GM19043 (cell line): ENCODE measurements around the gene TECPR1.

Experiments
- ATAC-seq: cut with Tn5 transposase; IDR thresholded peaks from one replicate; pipeline ENCODE4 v1.9.1; 2021; ENCODE audit warnings: low read depth; ENCODE audit not compliant: unreplicated experiment

The TECPR1 gene

DNA sequence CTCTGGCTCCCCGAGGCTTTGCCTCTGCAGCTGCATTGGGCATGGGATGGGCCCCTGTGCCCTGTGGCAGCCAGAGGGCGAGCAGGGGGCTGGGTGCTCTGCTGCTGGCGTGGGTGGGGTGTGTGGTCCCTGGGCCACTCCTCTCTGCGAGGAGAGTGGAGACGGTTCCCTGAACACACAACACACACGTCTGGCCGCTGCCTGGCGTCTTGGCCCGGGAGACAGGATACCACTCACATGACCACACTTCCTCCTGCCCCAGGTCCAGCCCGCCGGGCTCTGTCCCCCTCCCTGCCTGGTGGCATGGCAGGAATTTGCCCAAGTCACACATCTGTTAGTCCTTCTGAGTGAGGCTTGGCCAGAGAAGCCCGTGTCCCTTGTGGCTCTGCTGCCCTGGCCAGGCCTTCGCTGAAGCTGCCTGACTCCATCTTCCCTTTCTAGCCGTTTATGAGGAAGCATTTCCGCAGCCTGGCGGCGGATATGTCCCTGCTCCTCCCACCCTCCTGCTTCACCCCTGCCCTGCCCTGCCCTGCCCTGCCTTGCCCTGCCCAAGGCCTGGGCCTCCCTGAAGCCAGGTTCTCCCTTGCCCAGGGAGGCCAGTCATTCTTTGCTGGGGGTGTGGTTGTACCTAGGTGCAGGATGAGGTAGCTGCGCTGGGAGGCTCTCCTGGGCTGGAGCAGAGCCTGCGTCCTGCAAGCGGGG lies 32.5 kb upstream of the TECPR1 start:
- ATAC-seq = no peak

DNA sequence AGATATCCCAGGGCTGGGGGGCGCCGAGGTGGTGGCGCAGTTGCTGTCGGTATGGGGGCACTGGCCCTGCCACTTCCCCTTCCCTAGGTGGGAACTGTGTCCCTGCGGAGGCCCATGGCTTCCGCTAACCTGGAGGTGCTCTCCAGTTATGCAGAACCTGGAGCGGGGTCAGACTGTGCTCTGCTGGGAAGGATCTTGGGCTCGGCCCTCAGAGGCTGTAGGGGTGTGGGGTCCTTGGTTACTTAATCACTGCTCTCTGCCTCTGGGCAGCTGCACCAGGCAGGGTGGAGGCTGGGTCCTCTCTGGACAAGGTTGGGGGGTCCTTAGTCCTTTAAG lies 31.8 kb upstream of the TECPR1 start:
- ATAC-seq = no peak

DNA sequence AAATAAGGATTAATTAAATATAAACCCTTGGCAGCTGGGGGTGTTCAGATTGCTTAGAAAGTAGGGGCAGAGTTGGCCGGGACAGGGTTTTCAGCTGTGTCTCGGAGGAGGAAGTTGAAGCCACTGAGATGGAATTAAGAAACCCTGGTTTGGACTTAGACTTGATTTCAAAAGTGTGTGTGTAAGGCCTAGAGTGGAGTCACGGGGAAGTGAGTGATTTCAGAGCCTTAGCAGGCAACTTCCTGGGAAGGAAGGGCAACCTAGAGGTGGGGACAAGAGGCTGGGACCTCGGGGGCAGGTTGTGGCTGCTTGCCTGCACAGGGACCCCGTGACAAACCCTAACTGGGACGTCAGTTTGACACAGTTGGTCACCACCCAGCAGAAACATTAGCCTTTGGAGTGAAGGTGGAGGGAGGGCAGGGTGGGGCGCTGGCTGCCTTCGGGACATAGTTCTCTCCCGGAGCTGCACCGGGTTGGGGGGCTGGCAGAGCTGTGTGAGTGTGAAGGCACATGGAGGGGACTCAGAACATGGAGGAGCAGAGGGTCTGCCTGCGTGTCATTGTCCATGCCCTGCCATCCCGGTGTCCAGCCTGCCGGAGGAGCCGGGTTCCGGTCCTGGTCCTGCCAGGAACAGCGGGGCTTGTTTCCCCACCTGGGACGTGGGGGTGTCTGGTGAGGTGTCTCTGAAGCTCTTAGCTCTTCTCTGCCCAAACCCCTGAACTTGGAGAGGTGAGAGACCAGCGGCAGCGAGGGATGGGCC lies 31.3 kb upstream of the TECPR1 start:
- ATAC-seq = no peak

DNA sequence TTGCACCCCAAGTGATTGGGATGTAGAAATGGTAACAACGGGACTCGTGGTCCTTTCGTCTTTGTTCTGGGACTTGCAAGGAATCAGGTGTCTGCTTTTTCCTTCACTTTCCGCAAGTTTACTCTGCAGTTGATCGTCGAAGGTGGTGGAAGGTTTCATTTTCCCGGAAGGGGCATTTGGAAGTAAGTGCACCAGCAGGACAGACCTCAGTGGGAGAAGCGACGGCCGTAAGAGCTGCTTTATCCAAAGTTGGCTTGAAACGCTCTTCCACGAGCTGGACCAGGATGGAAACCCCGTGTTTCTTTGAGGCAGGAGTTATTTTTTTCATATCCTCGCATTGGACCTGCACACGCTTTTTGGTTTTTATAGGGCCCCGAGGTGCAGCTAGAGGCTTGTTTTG lies 30.7 kb upstream of the TECPR1 start:
- ATAC-seq = no peak

DNA sequence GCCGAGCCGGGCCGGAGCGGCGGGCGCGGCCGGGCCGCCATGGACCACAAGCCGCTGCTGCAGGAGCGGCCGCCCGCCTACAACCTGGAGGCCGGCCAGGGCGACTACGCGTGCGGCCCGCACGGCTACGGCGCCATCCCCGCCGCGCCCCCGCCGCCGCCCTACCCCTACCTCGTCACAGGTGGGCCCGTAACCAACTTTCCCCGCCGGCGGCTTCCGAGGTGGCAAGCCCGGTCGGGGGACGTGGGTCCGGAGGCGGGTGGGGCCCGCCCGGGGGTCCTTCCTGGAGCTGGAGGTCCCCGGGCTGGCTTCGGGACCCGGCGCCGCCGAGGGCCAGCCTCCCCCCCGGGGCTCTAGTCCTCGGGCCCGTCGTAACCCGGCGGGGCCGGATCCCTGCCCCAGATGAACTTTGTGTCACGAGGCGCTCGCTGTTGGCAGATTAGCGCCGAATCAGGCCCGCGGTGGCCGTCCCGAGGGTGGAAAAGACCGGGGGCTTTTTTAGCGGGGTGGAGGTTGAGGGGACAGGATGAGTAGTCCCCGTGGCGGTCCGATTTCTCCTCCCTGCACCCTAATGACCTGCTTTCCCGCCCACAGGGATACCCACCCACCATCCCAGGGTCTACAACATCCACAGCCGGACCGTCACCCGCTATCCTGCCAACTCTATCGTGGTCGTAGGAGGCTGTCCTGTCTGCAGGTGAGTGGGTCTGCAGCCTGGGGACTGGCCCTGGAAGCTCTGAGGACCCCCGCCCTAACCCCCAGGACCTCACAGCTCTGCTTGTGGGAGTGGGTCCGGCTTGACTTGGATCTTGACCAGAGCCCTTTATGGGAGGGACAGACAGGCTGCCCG lies 29.9 kb upstream of the TECPR1 start:
- peak; percentile 31 for ATAC-seq

DNA sequence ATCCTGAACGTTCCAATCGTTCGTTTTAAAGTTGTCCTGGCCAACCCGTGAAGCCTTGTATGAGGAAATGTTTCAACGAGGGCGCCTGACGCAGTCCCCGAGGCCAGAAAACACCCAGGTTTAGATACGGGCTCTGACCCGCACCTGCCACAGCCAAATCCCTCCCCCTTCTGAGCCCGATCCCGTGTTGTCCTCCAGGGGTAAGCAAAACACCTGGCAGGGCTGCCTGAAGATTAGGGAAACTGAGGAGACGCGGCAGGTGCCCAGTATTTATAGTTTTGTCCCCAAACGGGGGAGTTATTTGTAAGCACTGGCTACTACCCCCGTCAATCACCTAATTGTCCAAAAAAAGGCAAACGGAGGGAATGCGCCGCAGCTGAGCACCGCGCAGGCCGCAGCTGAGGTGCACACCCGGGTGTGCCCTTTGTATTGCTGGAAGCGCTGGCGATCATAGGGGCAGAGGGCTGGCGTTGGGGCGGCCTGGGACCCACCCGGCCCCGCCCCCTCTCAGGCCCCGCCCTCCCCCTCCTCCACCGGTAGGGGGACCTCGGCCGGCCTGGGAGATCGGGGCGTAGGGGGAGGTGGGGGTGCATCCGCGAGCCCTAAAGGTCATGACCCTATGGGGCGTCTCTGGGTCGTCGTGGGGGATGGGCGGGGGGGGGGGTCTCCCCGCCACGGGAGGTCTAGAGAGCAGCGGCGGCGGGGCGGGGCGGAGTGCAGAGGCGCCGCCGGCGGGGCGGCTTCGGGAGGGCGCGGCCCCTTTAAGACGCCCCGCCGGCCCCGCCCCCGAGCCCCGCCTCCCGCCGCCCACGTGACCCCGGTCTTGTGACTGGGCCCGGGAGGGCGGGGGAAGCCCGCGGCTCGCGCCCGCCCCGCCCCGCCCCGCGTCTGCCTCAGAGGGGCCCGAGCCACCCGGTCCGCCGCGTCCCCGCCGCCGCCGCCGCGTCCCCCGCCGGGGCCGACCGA lies 29.0 kb upstream of the TECPR1 start, which contains the start of gene BRI3:
BRI3 (plus strand) TSS at position 896 of the 966 bp plus-strand sequence. CDS start 110 bp downstream, outside the sequence.
- peak; percentile 72 for ATAC-seq

DNA sequence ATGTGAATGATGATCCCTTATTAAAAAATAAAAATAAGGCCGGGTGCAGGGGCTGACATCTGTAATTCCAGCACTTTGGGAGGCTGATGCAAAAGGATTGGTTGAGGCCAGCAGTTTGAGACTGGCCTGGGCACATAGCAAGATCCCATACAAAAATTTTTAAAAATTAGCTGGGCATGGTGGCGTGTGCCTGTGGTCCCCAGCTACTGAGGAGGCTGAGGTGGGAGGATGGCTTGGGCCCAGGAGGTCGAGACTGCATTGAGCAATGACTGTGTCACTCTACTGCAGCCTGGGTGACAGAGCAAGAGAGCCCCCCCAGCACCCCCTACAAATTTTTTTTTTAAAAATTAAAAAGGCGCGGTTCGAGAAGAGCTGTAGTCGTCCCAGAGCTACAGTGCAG lies 28.3 kb upstream of the TECPR1 start:
- ATAC-seq = no peak

DNA sequence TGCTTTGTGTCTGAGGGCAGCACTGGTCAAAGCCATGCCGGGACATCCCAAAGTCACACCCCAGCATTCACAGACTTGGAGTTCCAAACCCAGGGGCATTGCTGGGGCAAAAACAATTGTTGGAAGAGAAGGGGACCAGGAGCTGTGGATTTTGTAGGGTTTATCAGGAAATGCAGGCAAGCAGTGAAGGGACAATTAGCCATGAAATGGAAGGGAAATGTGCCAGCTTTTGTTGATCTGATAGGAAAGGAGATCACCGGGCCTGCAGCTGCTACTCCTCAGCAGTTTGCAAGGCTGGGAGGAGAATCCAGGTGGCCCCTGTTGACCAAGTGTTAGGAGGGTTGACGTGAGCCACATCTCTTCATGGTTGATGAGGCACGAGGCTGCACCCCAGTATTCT lies 26.9 kb upstream of the TECPR1 start:
- ATAC-seq = no peak

DNA sequence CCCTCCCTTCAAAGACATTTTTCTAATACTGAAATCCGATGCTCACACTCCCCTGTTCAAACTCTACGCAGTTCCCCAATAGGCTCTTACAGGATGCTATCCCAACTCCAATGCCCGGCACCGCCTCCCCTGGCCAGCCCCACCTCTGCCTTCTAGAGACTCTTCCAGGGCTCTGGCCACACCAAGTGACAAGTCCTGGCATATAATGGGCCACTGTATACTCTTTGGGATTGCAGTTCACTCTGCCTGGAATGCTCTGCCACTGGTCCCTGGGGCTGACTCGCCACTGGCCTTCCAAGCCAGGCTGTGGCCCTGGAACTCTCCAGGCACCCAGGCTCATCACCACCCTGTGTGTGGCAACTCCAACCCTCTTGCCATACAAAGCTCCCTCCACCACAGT lies 26.4 kb upstream of the TECPR1 start:
- no peak for ATAC-seq

DNA sequence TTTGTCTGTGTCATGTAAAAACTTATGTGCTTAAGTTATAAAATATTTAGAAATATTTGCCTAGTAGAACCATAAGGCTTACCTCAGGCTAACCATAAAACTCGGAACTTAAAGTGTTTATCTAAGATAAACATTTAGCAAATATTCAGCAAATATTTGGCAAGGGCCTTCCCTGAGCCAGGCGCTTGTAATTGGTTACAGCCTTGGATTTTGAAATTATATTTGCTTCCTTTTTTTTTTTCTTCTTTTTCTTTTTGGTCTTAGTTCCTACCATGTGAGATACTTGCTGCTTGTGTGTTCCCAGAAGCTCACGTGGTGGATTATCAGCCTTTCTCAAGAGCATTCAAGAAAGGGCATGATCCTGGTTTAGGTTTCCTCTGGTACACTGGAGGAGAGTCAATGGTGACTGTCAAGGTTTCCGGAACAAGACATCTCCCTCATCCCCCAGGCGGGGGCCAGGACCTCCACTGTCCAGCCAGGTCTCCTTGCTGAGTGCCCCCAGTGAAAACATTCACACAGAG lies 24.3 kb upstream of the TECPR1 start:
- no peak for ATAC-seq

DNA sequence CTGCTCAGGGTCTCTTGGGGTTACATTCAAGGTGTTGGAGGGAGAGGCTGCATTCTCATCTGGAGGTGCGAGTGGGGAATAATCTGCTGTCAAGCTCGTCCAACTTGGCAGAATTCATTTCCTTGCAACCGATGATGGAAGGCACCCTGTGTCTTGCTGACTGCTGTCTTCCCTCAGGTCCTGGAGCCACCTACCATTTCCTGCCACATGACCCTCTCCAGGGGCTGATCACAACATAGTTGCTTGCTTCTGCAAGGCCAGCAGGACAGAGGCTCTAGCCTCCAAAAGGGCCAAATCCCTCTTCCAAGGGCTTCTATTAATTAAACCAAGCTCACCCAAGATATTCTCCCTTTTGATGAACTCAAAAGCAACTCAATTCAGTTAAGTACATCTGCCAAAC lies 15.3 kb upstream of the TECPR1 start:
- ATAC-seq = no peak

DNA sequence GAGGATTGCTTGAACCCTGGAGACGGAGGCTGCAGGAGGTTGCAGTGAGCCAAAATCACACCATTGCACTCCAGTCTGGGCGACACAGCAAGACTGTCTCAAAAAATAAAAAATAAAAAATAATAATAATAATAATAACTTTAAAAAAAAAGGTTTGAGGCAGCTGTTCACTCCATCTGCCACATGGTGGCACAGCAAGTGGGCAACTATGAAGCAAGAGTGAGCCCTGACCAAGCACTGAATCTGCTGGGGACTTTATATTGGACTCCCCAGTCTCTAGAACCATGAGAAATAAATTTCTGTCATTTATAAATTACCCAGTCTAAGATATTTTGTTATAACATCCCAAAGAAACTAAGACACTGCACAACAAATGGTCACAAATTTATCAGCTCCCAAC lies 14.8 kb upstream of the TECPR1 start:
- ATAC-seq = no peak

DNA sequence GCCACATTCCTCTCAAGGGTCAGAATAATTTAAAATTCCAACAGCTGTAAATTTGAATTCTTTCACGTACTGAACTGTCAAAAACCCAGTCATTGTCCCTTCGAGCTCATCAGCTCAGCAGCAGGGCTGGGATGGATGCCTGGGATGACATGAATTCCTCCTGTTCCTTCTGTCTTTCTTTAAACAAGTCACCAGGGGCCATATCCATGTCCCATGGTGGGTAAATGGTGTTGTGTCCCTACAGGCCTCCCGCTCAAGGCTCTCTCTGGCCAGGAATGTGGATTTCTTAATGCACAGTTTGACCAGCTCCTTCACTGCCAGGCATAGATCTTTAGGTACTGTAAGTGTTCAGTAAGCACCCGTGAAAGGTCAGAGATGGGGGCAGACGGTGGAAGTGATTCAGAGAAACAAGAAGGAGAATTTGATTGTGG lies 13.8 kb upstream of the TECPR1 start:
- no peak for ATAC-seq

DNA sequence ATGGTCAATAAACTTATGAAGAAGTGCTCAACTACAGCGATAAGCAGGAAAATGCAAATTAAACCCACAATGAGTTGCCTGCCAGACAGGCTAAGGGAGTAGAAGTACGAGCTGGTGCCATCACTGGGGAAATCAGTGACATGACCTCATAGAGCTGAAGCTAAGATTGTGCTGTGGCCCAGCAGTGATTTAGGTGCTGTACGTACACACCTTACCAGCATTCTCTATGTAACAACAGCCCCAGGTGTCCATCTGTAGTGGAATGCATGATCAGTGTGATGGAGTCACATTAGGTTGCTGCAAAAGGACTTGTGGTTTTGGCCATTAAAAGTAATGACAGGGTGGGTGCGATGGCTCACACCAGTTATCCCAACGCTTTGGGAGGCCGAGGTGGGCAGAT lies 5.7 kb upstream of the TECPR1 start:
- ATAC-seq = no peak

DNA sequence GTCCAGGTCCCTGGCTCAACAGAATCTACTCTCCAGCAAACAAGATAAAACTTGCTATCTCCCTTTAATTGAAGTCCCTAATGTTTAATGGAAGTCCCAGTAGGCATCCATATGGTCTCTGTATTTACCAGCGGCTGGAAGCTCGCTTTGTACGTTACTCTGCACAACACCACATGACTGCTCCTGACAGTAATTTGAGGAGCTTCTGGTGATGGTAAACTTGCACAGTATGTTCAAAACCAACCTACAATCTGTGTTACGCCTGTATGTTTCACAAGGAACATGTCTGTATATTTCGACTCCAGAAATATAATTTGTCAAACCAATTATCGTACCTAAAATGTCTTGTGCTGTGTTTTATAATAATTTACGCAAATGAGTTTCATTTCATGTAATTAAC lies 4.4 kb upstream of the TECPR1 start:
- ATAC-seq = no peak

DNA sequence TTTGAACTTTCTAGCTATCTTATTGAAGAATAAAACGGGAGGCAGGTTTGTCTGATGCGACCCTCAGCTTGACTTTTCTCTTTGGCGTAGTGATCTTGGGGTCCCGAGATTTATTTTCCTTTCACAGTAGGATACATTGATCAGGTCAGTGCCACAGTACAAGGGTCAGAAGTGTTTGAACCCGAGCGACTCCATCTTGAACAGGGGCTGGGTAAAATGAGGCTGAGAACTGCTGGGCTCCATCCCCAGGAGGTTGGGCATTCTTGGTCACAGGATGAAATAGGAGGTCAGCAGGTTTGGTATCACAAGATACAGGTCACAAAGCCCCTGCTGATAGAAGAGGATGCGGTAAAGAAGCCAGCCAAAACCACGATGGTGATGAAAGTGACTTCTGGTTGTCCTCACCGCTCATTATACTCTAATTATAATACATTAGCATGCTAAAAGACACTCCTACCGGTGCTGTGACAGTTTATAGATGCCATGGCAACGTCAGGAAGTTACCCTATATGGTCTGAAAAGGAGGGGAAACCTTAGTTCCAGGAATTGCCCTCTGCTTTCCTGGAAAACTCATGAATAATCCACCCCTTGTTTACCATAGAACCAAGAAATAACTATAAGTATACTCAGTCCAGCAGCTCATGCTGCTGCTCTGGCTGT lies 3.0 kb upstream of the TECPR1 start:
- no peak for ATAC-seq

DNA sequence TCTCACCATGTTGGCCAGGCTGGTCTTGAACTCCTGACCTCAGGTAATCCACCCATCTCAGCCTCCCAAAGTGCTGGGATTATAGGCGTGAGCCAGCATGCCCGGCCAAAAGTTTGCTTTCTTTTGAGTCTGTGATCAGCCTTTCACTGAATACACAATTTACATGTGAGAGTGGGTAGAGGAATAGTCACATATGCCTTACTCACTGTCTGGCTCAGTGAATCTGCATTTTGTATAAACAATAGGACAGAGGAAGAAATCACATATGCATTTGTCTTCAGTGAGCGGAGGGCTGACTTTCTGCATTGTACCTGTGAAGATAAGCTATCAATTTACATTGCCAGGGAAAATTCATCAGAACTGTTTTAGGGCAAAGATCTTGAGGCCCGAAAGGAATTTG lies 2.5 kb upstream of the TECPR1 start:
- no peak for ATAC-seq

DNA sequence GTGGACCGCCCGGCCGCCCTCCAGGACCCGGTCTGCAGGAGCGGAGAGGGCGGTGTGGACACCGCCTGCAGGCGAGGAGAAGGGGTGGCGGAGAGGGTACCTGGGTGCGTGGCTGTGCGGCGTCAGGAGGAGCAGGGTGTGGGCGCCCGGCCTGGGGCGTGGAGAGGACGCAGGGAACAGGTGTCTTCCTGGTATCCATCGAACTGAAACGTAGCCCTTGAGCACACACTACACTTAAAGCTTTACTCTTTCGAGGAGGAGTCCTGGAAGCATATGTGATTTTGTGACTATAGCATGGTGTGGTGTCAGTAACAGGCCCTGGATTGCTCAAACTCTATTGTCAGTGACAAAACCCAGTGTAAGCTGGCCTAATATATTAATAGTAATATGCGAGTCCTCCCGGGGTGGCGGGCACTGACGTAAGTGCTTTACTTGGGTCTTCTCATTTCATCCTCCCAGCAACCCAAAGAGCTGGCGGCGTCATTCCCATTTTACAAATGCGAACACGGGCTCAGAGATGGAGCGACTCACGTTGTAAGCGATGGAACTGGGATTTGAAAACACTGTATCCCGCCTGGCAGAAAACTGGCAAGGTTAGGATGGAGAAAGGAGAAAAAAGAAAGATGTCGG lies 508 bp upstream of the TECPR1 start:
- ATAC-seq = peak; percentile 24

DNA sequence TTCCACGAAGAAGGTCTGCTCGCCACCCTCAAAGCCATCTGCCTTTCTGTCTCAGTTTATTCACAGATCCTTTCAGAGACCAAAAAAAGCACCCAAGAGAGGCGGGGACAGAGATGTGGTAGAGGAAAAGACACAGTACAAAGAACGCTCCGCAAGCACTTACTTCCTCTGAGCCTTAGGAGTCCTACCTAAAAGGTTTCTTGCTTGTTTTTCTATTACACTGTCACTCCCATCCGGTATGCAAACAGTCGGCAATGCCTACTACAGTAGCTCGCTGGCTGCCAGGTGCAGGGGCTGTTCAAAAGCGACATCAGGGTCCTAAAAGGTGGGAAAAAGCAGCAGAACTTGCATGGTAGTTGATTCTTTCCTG lies 816 bp downstream of the TECPR1 start:
- no peak for ATAC-seq
